Cardiac atrium fibroblast (primary cell): ENCODE results near the gene NPC2. TPM values are rescaled to one million over a fixed set of nuclear protein-coding genes. Genes with fewer than 3 reads are reported as not detected.

Experiments
- total RNA-seq: library from RNA; depleted of rRNA; stranded (reverse); fragments of >200 nt; gene quantifications from 2 replicates; pipeline ENCODE4 v1.2.3, GENCODE V29; 2015

The NPC2 gene
- 363 and 374 TPM in 2 replicates for total RNA-seq

DNA sequence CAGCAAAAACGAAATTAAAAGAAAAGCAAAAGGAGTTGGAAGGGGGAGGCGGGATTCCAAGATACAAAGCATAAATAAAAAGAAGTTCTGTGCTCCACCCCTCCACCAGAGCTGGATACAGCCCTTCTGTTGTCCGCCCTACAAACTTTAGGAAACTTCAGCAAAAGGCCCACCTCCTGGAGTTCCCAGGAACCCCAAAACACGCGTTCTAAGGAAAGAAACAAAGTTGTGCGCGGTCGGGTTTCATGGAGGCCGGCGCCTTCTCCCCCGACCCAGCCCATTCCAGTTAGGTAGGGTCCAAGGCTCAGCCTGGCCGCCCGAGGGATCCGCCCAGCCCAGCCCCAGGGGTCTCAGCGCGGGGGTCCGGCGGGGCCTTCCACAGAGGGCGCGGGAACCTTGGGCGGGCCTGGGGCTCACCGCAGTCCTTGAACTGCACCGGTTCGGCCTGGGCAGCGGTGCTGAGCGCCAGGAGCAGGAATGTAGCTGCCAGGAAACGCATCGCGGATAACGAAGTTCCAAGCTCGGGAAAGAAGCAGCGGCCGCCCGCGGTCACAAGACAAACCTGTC lies at the start of gene NPC2:
Gene NPC2 (minus strand): TSS at position 530 of the 567 bp plus-strand sequence. CDS start 31 bp downstream, at position 499.

DNA sequence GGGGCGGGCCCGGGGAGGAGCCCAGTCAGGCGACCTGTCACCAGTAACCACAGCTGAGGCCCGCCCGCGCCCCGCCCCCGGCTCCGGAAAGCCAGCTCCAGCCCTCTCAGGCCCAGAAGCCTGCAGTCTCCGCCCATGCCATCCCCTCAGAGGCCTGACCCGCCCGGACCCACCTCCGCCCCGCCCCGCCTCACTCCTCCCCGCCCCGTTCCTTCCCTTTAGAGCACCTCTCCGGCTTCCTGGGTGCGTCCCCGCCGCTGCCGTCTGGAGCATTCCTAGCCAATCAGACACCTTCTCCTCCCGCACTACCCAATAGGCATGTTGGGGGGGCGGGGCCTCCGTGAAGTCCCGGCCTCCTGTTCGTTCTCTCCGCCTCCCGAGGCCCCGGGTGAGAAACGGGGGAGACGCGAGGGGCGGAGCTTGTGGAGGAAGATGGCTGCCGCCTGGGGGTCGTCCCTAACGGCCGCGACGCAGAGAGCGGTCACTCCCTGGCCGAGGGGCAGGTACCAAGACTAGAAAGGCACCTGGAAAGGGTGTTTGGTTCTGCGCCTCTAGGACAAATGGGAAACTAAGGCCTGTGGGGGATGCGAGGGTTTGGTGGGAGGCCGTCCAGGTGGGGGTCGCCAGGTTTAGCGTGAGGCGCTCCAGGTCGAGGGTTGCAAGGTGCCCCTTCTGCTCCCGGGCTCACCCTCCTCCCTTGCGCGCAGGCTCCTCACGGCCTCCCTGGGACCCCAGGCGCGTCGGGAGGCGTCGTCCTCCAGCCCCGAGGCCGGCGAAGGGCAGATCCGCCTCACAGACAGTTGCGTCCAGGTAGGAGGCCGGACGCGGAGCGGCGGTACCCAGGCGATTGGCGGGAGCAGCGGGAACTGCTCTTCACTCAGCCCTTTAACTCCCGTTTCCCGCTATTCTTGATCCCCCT lies 497 bp upstream of the NPC2 start, which contains the start of gene ISCA2:
Gene ISCA2 (plus strand): TSS at position 423 of the 919 bp plus-strand sequence. CDS start 10 bp downstream, at position 433.

Other genes with a start within 250 kb of the NPC2 start
- 17.7 and 39.5 TPM in 2 replicates for gene ABCD4, start 190.4 kb downstream of the NPC2 start, total RNA-seq
- gene VRTN, start 144.8 kb downstream of the NPC2 start, total RNA-seq: not detected in 2 replicates
- gene SYNDIG1L, start 67.1 kb downstream of the NPC2 start, total RNA-seq: not detected in 2 replicates
- 9.9 and 11.5 TPM in 2 replicates for gene ISCA2, start 460 bp upstream of the NPC2 start, total RNA-seq
- gene LTBP2, start 118.9 kb upstream of the NPC2 start, total RNA-seq: 27.1 and 31.6 TPM in 2 replicates
- gene AREL1, start 219.8 kb upstream of the NPC2 start, total RNA-seq: 30.1 and 31.6 TPM in 2 replicates
- gene FCF1, start 219.8 kb upstream of the NPC2 start, total RNA-seq: 8.1 and 17.3 TPM in 2 replicates